Left ventricle myocardium inferior (tissue), 1 donor: ENCODE results near the gene BSCL2. TPM values are rescaled to one million over a fixed set of nuclear protein-coding genes. Genes with fewer than 3 reads are reported as not detected.

Source experiments
- DNase-seq: peaks from one replicate; pipeline ENCODE4 v3.0.0-alpha.2; 2020
- H3K27ac ChIP-seq: fragments of 200-600 bp; replicated peaks from 2 replicates; pipeline ENCODE4 v1.8.0; 2021
- H3K27me3 ChIP-seq: fragments of 200-600 bp; 2 replicates; pipeline ENCODE4 v1.8.0; 2021; ENCODE audit warnings: low read depth
- H3K36me3 ChIP-seq: fragments of 200-600 bp; 2 replicates; pipeline ENCODE4 v1.8.0; 2021
- H3K4me1 ChIP-seq: fragments of 200-600 bp; 2 replicates; pipeline ENCODE4 v1.8.0; 2021
- H3K4me3 ChIP-seq: fragments of 200-600 bp; 2 replicates; pipeline ENCODE4 v1.8.0; 2021; ENCODE audit warnings: mild to moderate bottlenecking, moderate library complexity
- H3K9me3 ChIP-seq: fragments of 200-600 bp; replicated peaks from 2 replicates; pipeline ENCODE4 v1.8.0; 2021
- CTCF ChIP-seq: fragments of 200-600 bp; IDR thresholded peaks from 2 replicates; pipeline ENCODE4 v1.8.0; 2021; ENCODE audit warnings: antibody characterized with exemption, mild to moderate bottlenecking, borderline replicate concordance
- intact Hi-C: fragments of 100-400 bp; cut with micrococcal nuclease; formaldehyde crosslinking; loops from one replicate; pipeline ENCODE4 v1.11.0; 2022
- total RNA-seq: library from RNA; stranded (reverse); fragmentation: NEBNext Ultra II Directional; extraction: Animal tissue kit (Norgen Biotek cat#: 25700); gene quantifications from one replicate; pipeline ENCODE4 v1.2.1, GENCODE V29; 2021
- donor health status: DM: no; HTN: yes; CAD: no; lungs with severe emphysema.

Gene BSCL2
- total RNA-seq, 1 donor from 2014 or later = 18.4 TPM

DNA sequence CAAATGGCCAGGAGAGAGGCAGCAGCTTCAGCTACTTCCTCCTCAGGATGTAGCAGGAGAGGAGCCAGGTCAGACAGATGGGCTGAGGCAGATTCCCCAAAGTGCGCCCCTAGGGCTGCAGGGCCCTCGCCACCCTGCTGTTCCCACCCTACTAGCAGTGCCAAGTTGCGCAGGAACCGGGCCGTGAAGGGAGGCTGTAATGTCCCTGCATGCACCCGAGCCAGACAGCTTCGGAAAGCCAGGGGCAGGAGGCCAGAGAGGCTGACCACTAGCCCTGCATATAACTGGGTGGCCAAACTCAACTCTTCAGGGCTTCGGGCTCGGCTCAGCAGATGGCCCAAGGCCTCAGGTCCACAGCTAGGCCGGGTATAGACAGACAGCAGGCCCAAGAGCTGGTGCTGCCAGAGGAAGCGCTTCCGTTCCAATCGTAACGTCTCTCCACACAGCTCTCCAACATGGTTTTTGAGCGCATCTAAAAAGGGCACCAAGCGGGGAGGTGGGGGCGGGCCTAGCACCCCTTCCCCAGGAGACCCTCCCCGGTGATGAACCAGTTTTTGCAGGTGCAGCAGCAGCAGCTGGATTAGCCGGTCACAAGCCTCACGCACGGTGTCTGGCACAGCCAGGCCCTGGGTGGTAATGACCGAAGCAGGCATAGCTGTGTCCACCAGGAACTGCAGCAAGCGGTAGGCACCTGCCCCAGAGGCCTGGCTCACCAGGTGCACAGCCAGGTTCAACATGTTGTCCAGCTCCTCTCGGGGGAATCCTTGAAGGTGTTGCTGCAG is 58.8 kb downstream of the BSCL2 start:
- no peak overlapping the region for H3K4me3 ChIP-seq
- no peaks in the 10 kb centered on the region for H3K9me3 ChIP-seq
- H3K36me3 ChIP-seq = peaks cover 40% of the 10 kb centered on the region
- H3K4me1 ChIP-seq = peaks cover 60% of the 10 kb centered on the region
- intact Hi-C loops = no loop called here
- no peak overlapping the region for H3K27ac ChIP-seq
- DNase-seq = no peak
- H3K27me3 ChIP-seq = no peaks in the 10 kb centered on the region
- TF ChIP-seq CTCF = no peak

- Histone ChIP-seq H3K4me3 (no peak overlapping the region), H3K27ac (no peak overlapping the region), H3K9me3 (no peaks in the 10 kb centered on the region), H3K4me1 (peaks cover 61% of the 10 kb centered on the region), H3K36me3 (peaks cover 48% of the 10 kb centered on the region), H3K27me3 (no peaks in the 10 kb centered on the region)
- TF ChIP-seq CTCF = no peak
- intact Hi-C loops = no loop called here
- DNase-seq = no peak
Observed at GRCh38 chr11:62647609-62648005, 59.6 kb downstream of the BSCL2 start.

DNA sequence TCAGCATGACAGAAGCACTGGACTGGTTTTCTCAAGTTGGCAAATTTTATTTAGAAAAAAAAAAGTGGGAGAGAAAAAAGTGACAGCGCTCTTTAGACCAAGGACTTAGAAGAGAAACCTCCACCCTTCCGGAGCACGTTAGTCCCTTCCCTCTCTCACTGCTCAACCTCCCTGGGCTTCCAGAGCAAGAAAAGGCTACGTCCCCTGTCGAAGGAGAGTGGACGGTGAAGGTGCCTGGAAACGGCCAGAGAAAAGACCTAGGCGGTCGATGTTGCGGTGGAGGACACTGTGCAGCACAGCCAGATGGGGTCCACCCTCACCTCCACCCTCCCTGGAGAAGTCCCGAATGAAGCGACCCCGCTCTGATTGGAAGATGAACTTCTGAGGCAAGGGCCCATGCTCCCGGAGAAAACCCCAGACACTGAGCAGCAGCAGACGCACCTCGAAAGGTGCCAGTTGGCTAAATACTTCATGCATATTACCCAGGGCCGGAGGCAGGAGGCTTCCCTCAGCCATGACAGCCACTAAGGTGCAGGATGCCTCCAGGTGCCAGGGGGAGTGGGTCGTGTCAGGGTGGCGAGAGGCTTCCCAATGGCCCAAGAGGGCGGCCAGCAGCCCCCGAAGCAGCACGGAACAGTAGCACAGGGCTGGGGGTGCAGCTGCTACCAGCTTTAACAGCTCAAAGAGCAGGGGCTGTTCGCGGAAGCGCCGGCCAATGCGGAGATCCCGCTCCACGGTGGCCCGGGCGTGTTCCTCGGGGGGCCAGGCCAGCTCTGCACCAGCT is 60.2 kb downstream of the BSCL2 start:
- H3K4me1 ChIP-seq = peaks cover 55% of the 10 kb centered on the region
- DNase-seq = no peak
- H3K27ac ChIP-seq = peak overlapping the region; percentile 97
- no peaks in the 10 kb centered on the region for H3K27me3 ChIP-seq
- no peak for TF ChIP-seq CTCF
- H3K36me3 ChIP-seq = peaks cover 51% of the 10 kb centered on the region
- intact Hi-C loops = no loop called here
- no peaks in the 10 kb centered on the region for H3K9me3 ChIP-seq
- H3K4me3 ChIP-seq = peak overlapping the region; percentile 97

- intact Hi-C loops = no loop called here
- peaks cover 51% of the 10 kb centered on the region for H3K36me3 ChIP-seq
Observed at GRCh38 chr11:62645946-62646824, 61.0 kb downstream of the BSCL2 start, which contains the start of gene GANAB. GANAB (minus strand) TSS chr11:62646613; CDS start chr11:62646599, 14 bp downstream.

More at GRCh38 chr11:62645946-62646824, 61.0 kb downstream of the BSCL2 start, which contains the start of gene GANAB:
- peak within 1 kb of the TSS; percentile 97 for H3K4me3 ChIP-seq
- no peak for TF ChIP-seq CTCF
- no peaks in the 10 kb centered on the region for H3K9me3 ChIP-seq
- peak within 1 kb of the TSS; percentile 97 for H3K27ac ChIP-seq
- H3K4me1 ChIP-seq = peaks cover 50% of the 10 kb centered on the region
- no peaks in the 10 kb centered on the region for H3K27me3 ChIP-seq
- DNase-seq = peak; percentile 99
